ENCODE data around the gene TYRO3. TPM values are rescaled to one million over a fixed set of nuclear protein-coding genes. Genes with fewer than 3 reads are reported as not detected.

Gene TYRO3
- total and polyA plus RNA-seq, 2 of the 13 experiments (the other 11 are each of a cell fraction or from before 2014, with no cell fraction given): 24.0 to 43.6 TPM

DNA sequence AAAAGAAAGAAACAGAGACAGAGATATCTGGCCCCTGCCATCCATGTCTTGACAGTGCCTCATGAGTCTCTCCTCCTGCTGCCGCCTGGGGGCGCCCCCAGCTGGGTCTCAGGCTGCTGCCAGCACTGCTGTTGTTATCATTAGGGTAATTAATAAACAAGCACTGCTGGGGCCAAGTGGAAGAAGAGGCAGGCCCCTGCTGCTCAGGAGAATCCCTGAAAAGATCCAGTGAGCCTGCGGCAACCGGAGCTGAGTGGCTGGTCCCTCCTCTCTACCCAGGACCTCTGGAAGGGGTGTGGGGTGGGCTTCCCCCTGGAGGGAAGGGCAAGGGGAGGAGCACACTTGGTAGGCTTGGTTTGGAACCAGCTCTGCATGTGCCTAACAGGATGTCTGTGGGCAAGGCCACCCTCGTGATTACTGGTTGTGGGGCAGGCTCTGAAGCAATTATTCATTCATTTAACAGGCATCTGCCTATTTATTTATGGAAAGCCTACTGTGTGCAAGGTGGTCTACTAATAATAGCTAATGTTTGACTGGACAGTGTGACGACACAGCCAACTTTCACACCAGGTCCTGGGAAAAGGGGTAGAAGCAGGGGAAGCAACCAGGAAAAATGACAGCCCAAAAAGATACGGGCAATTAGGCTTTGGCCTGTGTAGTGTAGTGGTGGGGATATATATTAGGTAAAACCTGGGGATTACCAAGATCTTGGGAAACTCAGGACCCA is 1.2 kb upstream of the TYRO3 start (continued):
- TF ChIP-seq, protein P1, sequence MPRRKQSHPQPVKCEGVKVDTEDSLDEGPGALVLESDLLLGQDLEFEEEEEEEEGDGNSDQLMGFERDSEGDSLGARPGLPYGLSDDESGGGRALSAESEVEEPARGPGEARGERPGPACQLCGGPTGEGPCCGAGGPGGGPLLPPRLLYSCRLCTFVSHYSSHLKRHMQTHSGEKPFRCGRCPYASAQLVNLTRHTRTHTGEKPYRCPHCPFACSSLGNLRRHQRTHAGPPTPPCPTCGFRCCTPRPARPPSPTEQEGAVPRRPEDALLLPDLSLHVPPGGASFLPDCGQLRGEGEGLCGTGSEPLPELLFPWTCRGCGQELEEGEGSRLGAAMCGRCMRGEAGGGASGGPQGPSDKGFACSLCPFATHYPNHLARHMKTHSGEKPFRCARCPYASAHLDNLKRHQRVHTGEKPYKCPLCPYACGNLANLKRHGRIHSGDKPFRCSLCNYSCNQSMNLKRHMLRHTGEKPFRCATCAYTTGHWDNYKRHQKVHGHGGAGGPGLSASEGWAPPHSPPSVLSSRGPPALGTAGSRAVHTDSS (CRISPR knock-in tag; conservative IDR thresholded peaks at IDR 0.05): no peak
- TF ChIP-seq, protein P2, sequence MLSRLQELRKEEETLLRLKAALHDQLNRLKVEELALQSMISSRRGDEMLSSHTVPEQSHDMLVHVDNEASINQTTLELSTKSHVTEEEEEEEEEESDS (CRISPR knock-in tag; IDR thresholded peaks at IDR 0.05; ENCODE audit: borderline replicate concordance): peak; percentile 45; the same call in 1 of the 2 replicates
- TF ChIP-seq, protein P3, sequence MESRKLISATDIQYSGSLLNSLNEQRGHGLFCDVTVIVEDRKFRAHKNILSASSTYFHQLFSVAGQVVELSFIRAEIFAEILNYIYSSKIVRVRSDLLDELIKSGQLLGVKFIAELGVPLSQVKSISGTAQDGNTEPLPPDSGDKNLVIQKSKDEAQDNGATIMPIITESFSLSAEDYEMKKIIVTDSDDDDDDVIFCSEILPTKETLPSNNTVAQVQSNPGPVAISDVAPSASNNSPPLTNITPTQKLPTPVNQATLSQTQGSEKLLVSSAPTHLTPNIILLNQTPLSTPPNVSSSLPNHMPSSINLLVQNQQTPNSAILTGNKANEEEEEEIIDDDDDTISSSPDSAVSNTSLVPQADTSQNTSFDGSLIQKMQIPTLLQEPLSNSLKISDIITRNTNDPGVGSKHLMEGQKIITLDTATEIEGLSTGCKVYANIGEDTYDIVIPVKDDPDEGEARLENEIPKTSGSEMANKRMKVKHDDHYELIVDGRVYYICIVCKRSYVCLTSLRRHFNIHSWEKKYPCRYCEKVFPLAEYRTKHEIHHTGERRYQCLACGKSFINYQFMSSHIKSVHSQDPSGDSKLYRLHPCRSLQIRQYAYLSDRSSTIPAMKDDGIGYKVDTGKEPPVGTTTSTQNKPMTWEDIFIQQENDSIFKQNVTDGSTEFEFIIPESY (CRISPR knock-in tag; IDR thresholded peaks at IDR 0.05): no peak
- peak; percentile 48; the same call in 1 of the 2 replicates for TF ChIP-seq FOXK1 (CRISPR knock-in tag; IDR thresholded peaks at IDR 0.05; ENCODE audit: borderline replicate concordance, low read depth)
- TF ChIP-seq, protein P4, sequence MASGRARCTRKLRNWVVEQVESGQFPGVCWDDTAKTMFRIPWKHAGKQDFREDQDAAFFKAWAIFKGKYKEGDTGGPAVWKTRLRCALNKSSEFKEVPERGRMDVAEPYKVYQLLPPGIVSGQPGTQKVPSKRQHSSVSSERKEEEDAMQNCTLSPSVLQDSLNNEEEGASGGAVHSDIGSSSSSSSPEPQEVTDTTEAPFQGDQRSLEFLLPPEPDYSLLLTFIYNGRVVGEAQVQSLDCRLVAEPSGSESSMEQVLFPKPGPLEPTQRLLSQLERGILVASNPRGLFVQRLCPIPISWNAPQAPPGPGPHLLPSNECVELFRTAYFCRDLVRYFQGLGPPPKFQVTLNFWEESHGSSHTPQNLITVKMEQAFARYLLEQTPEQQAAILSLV (CRISPR knock-in tag; IDR thresholded peaks at IDR 0.05; ENCODE audit: borderline replicate concordance): no peak
- TF ChIP-seq STAG1 (CRISPR knock-in tag; IDR thresholded peaks at IDR 0.05): peak; percentile 83
- TF ChIP-seq FOSL2 (CRISPR knock-in tag; IDR thresholded peaks at IDR 0.05): peak; percentile 31; the same call in 1 of the 2 replicates
- TF ChIP-seq, protein P5, sequence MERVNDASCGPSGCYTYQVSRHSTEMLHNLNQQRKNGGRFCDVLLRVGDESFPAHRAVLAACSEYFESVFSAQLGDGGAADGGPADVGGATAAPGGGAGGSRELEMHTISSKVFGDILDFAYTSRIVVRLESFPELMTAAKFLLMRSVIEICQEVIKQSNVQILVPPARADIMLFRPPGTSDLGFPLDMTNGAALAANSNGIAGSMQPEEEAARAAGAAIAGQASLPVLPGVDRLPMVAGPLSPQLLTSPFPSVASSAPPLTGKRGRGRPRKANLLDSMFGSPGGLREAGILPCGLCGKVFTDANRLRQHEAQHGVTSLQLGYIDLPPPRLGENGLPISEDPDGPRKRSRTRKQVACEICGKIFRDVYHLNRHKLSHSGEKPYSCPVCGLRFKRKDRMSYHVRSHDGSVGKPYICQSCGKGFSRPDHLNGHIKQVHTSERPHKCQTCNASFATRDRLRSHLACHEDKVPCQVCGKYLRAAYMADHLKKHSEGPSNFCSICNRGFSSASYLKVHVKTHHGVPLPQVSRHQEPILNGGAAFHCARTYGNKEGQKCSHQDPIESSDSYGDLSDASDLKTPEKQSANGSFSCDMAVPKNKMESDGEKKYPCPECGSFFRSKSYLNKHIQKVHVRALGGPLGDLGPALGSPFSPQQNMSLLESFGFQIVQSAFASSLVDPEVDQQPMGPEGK (CRISPR knock-in tag; IDR thresholded peaks at IDR 0.05): 0 out of 2 replicates have a peak, but pooled peaks have one; percentile 9

Measured in HepG2 (cell line).